Stimulated activated CD4-positive, alpha-beta T cell treated with anti-CD3 and anti-CD28 coated beads, Interleukin-4, amount 100 ng/mL, for 1 hour (primary cell): ENCODE measurements around the gene PAIP2B.

Source experiments
- DNase-seq: peaks from one replicate; pipeline ENCODE4 v3.0.0-alpha.2; 2020

The PAIP2B gene

GRCh38 chr2:71150082-71150816 lies 76.7 kb downstream of the PAIP2B start:
- DNase-seq = no peak

GRCh38 chr2:71148506-71149063 lies 78.3 kb downstream of the PAIP2B start:
- DNase-seq = no peak

DNA sequence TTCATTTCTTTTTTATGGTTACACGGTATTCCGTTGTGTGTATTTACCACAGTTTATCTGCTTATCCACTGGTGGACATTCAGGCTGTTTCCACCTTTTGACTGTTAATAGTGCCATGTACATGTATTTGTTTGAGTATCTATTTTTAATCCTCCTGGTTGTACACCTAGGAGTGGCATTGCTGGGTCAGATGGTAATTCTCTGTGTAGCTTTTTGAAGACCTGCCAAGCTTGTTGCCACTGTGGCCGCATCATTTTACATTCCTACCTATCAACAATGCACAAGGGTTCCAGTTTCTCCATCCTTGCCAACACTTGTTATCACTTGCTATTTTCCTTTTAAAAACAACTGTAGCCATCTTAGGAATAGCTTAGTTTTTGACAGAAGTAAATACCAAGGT lies 83.1 kb downstream of the PAIP2B start:
- no peak for DNase-seq

DNA sequence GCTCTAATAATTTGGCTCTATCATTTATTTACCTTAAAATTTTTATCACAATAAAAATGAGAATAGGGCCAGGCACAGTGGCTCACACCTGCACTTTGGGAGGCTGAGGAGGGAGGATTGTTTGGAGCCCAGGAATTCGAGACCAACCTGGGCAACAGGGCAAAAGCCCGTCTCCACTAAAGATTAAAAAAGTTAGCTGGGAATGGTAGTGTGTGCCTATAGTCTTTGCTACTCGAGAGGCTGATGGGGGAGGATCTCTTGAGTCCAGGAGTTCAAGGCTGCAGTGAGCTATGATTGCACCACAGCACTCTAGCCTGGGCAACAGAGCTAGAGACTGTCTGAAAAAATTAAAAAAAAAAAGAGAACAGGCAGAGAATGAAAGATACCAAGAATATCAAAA lies 90.7 kb downstream of the PAIP2B start:
- no peak for DNase-seq

DNA sequence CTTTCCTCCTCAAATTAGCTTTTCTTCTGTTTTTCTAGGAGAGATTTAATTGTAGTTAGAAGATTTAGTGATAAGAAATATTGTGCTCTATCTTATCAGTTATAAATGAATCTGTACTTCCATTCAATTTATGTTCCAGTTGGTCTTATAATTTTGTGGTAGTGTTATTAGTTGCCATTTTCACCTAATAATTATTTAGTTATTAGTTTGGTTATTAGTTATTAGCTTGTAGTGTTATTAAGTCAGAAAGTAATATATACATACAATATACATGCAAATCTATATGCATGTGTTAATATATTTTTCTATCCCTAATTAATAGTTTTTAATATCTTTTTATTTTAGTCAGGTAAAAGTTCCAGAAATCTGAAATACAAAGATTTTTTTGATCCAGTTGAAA lies 93.3 kb downstream of the PAIP2B start:
- no peak for DNase-seq
